Fibroblast of the conjunctiva (primary cell): Measurements from ENCODE around the gene GPX5.
"Not testable (repeated sequence)": the region's sequence is repeated elsewhere in the genome, so short reads cannot be mapped to it uniquely, and the experiment has no call there.

ENCODE experiments used
- DNase-seq: peaks from one replicate; pipeline ENCODE4 v3.0.0-alpha.2; 2010; ENCODE audit warnings: low read depth

GPX5 gene, protein sequence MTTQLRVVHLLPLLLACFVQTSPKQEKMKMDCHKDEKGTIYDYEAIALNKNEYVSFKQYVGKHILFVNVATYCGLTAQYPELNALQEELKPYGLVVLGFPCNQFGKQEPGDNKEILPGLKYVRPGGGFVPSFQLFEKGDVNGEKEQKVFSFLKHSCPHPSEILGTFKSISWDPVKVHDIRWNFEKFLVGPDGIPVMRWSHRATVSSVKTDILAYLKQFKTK

DNA sequence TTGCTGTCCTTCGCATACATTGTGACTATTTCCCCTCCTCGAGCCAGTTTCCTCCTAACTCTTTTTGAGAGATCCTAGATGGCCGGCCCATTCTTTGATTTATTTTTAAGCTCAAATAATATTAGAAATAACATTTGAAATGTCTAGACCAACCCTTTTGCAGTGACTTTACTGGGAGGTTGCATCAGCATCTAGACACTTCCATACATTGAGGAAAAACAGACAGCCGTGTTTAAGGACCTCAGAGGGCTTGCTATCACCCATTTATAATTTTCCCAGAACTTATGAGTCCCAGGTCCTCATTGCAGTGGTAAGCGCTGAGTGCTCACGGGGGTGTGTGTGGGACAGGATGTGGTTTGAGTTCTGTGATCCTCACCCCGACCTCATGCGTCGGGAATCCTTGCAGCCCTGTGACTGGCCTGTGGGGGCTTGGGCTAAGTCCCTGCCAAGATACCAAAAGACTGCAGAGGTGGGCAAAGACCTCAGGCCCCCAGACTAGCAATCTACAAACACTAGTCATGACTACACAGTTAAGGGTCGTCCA lies at the start of gene GPX5:
TSS of gene GPX5 (plus strand) at position 386 of the 544 bp plus-strand sequence. CDS start at position 519, 133 bp downstream.
- DNase-seq, result no peak

GRCh38 chr6:28478518-28478917 lies 47.2 kb upstream of the GPX5 start:
- DNase-seq, result no peak

DNA sequence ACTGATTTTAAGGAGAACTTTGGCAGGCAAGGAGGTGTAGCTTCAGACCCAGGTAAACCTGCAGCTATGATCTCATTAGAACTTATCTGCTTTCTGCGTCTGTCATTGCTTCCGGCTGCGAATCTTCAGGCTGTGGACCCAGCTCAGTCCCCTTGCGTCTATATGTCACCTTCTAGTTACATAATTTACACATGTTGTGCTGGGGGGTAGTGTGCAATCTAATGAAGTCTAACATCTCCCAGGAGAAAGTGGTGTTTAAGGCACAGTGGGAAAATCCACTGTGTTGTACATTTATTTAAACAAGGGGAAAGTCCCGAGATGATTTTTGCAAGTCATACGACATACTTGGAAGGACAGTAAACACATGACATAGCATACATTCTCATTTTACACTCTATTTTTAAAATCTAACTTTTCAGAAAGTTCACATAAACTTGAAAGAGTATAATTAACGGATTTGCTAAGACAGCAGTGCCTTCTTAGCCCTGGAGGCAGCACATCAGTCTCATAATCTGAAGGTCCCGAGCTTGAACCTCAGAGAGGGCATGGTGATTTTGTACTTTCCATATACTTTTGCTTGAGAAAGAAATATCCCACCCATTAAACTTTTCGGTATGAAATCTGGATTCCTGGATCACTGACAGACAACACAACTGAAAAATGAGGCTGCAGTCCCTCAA lies 45.3 kb upstream of the GPX5 start:
- no peak for DNase-seq

DNA sequence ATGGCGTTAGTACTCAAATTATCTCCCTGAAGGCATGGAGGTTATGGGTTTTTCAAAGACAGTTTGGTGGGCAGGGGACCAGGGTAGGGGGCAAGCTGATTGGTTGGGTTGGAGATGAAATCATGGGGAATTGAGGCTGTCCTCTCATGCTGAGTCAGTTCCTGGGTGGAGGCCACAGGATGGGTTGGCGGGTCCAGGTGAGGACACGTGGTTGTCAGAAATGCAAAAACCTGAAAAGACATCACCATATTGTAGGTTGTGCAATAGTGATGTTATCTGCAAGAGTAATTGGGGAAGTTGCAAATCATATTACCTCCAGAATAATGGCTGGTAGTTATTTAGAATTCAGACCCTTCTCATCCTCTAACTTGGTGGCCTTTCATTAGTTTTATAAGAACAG lies 40.2 kb upstream of the GPX5 start:
- DNase-seq, result no peak

DNA sequence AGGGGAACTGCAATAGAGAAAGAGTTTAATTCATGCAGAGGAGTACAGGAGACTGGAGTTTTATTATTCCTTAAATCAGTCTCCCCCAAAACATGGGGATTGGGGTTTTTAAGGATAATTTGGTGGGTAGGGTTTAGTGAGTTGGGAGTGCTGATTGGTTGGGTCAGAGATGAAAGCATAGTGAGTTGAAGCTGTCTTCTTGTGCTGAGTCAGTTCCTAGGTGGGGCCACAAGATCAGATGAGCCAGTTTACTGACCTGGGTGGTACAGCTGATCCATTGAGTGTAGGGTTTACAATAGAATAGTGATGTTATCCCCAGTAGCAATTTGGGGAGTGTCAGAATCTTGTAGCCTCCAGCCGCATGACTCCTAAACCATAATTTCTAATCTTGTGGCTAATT lies 39.1 kb upstream of the GPX5 start:
- DNase-seq, result no peak

- no peak for DNase-seq
Observed at GRCh38 chr6:28486988-28487742, 38.5 kb upstream of the GPX5 start.

DNA sequence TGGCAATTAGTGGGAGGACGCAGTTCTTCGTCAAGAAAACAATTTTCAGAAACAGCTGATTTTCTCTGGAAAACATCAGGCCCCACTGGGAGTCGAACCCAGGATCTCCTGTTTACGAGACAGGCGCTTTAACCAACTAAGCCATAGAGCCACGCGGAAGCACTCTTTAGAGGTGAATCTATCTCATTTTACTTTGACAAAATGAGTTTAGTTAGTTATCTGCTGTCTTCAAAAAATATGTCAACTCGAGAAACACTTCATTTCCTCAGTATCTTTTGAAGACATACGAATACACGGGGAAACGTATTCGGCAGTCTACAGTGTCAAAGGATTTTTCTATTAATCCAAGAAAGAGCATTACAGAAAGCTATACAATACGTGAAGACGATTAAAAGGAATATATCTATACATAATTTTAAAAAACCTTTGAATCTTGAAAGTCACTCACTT lies 36.7 kb upstream of the GPX5 start:
- DNase-seq, result peak; percentile 69

- DNase-seq, result peak; percentile 80
Observed at GRCh38 chr6:28489366-28490204, 36.1 kb upstream of the GPX5 start.

GRCh38 chr6:28490205-28490890 lies 35.3 kb upstream of the GPX5 start:
- DNase-seq, result no peak

DNA sequence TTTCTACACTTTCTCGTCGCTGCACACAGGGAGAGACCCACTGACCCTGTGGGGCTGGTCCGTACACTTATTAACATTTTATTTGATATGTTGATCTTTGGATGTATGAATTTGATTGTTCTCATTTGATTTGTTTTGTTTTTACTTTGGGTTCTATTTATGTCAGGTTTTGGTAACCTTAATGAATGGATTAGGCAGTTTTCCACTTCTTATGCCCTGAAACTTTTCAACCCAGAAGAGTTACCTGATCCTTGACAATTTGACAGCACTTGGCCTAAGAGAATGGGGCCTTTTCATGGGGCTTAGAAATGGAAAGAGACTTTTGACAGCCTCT lies 33.7 kb upstream of the GPX5 start:
- no peak for DNase-seq

DNA sequence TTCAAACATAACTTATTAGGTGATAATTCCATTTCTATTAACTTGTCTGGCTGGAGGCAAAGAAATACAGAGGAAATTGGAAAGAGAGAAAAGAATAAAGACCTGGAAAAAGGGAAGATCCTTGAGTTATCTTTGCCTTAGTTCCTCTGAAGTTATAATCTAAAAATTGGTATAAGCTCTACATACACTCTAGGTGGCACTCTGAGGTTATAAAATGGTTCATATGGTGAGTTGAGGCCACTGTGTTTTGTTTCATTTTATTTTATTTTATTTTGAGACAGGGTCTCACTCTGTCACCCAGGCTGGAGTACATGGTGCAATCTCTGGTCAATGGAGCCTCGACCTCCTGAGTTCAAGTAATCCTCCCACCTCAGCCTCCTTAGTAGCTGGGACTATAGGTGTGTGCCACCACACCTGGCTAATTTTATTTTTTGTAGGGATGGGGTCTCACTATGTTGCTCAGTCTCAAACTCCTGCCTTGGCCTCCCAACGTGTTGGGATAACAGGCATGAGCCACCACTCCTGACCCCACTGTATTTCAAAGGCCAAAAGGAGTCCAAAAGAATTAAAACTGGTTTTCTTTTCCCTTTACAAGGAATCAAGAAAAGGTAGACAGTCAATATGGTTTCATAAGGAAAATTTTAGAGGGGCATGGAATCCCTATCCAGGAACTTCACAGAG lies 29.4 kb upstream of the GPX5 start:
- DNase-seq, result no peak

- DNase-seq, result no peak
Observed at GRCh38 chr6:28497306-28497705, 28.4 kb upstream of the GPX5 start.

GRCh38 chr6:28497893-28498292 lies 27.8 kb upstream of the GPX5 start:
- DNase-seq, result no peak

GRCh38 chr6:28501259-28501658 lies 24.4 kb upstream of the GPX5 start:
- DNase-seq, result no peak

GRCh38 chr6:28502136-28502535 lies 23.5 kb upstream of the GPX5 start:
- DNase-seq, result not testable (repeated sequence)

DNA sequence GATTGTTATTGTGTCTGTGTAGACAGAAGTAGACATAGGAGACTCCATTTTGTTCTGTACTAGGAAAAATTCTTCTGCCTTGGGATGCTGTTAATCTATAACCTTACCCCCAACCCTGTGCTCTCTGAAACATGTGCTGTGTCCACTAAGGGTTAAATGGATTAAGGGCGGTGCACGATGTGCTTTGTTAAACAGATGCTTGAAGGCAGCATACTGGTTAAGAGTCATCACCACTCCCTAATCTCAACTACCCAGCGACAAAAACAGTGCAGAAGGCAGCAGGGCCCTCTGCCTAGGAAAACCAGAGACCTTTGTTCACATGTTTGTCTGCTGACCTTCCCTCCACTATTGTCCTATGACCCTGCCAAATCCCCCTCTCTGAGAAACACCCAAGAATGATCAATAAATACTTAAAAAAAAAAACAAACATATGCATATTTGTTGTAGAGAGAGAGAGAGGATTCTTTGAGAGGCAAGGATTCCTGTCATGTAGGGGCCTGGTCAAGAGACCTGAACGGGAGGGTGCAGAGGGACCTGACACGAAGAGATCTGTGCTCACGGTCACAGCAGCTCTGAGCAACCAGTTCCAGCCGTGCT lies 22.9 kb upstream of the GPX5 start:
- DNase-seq, result not testable (repeated sequence)

DNA sequence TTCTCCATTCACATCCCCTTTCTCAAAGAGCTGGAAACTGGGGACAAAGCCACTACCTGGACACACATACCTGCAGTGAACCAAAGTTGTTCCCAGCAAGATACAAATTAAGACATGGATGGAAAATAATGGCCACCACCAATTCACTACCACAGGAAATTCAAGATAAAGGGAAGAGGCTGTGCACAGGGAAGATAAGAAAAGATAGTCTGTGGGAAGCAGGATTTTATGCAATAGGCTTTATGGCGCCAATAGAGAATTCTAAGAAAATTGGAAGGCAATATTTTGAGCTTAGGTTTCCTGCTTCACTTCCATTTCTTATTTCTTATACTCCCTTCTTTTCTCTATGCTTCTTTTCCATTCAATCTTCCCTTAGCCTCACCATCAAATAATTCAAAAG lies 19.9 kb upstream of the GPX5 start:
- no peak for DNase-seq

GRCh38 chr6:28506807-28507475 lies 18.7 kb upstream of the GPX5 start:
- DNase-seq, result no peak

GRCh38 chr6:28511628-28512300 lies 13.9 kb upstream of the GPX5 start:
- DNase-seq, result no peak
